H1 (cell line): ENCODE data around the gene PSAP. TPM values are rescaled to one million over a fixed set of nuclear protein-coding genes. Genes with fewer than 3 reads are reported as not detected.
A peak's percentile ranks its signal among the peaks of the same experiment; 100 is the strongest.

Experiments used
- CTCF ChIA-PET: fragments of 300-600 bp; sonication (Branson Sonifier 250); formaldehyde crosslinking; loops from one replicate; lab custom pipeline; 2021; ENCODE audit not compliant: partially characterized antibody; lab: Charles Lee
- POLR2A ChIA-PET: fragments of 300-600 bp; sonication (Branson Sonifier 250); formaldehyde crosslinking; loops from one replicate; lab custom pipeline; 2021; ENCODE audit warnings: inconsistent platforms; ENCODE audit not compliant: partially characterized antibody; lab: Charles Lee
- DNase-seq, 2 experiments: peaks; one replicate each; pipeline versions ENCODE4 v3.0.0 to v3.0.0-alpha.2; 2010 to 2022; ENCODE audit warnings: low spot score in 2 of 2, low read depth in 1 of 2, mixed read lengths in 1 of 2
- FAIRE-seq: peaks from 2 replicates; lab custom pipeline; 2011; peaks lifted over from hg19 to GRCh38; lab: Jason Lieb, UNC
- H2AFZ ChIP-seq: 2 replicates; pipeline ENCODE4 v1.8.1; 2012; ENCODE audit warnings: low read length, inconsistent platforms
- H2AK5ac ChIP-seq: 2 replicates; pipeline ENCODE4 v1.6.1; 2013; ENCODE audit warnings: low read depth, low read length
- H2BK120ac ChIP-seq: replicated peaks from 2 replicates; pipeline ENCODE3; 2013; ENCODE audit warnings: low read depth, low read length, inconsistent platforms
- H2BK12ac ChIP-seq: 2 replicates; pipeline ENCODE4 v1.6.1; 2013; ENCODE audit warnings: low read depth, low read length
- H2BK15ac ChIP-seq: 2 replicates; pipeline ENCODE4 v1.6.1; 2013; ENCODE audit warnings: low read length
- H2BK20ac ChIP-seq: 2 replicates; pipeline ENCODE4 v1.6.1; 2013; ENCODE audit warnings: low read length
- H2BK5ac ChIP-seq: 2 replicates; pipeline ENCODE4 v1.6.1; 2013; ENCODE audit warnings: low read depth, low read length
- H3K14ac ChIP-seq: 2 replicates; pipeline ENCODE4 v1.6.1; 2013; ENCODE audit warnings: inconsistent platforms; ENCODE audit not compliant: insufficient read length
- H3K18ac ChIP-seq: 2 replicates; pipeline ENCODE4 v1.6.1; 2013; ENCODE audit warnings: low read length; ENCODE audit errors: extremely low read depth
- H3K23ac ChIP-seq: 2 replicates; pipeline ENCODE4 v1.6.1; 2013; ENCODE audit warnings: inconsistent platforms; ENCODE audit not compliant: insufficient read length
- H3K23me2 ChIP-seq: 2 replicates; pipeline ENCODE4 v1.6.1; 2013; ENCODE audit warnings: low read depth, low read length
- H3K27ac ChIP-seq: 2 replicates; pipeline ENCODE4 v1.6.1; 2011; ENCODE audit warnings: low read depth, low read length, inconsistent platforms
- H3K27me3 ChIP-seq, 4 experiments: replicated peaks in 1 of 4; 1 replicate in 1 of 4; 2 replicates in 3 of 4; pipeline versions ENCODE4 v1.6.1 to v1.8.1; 2011 to 2013; ENCODE audit warnings: low read length in 3 of 4, mild to moderate bottlenecking in 3 of 4, inconsistent platforms in 2 of 4, mixed read lengths in 2 of 4, moderate library complexity in 1 of 4; ENCODE audit not compliant: control insufficient read depth in 3 of 4, insufficient read depth in 3 of 4; ENCODE audit errors: extremely low read depth in 1 of 4
- H3K36me3 ChIP-seq, 4 experiments: 2 replicates each; pipeline versions ENCODE4 v1.6.1 to v1.8.1; 2011 to 2013; ENCODE audit warnings: mild to moderate bottlenecking in 4 of 4, low read length in 3 of 4, moderate library complexity in 2 of 4, control low read depth in 1 of 4, inconsistent platforms in 1 of 4; ENCODE audit not compliant: insufficient read depth in 4 of 4, control insufficient read depth in 2 of 4
- H3K4ac ChIP-seq: replicated peaks from 2 replicates; pipeline ENCODE3; 2013; ENCODE audit warnings: low read length, low read depth, mixed read lengths, inconsistent platforms; ENCODE audit not compliant: insufficient read length
- H3K4me1 ChIP-seq, 4 experiments: replicated peaks in 1 of 4; 1 replicate in 1 of 4; 2 replicates in 3 of 4; pipeline versions ENCODE4 v1.6.1 to v1.8.1; 2011 to 2013; ENCODE audit warnings: low read length in 3 of 4, inconsistent platforms in 2 of 4, mixed read lengths in 1 of 4; ENCODE audit not compliant: insufficient read depth in 4 of 4, control insufficient read depth in 3 of 4
- H3K4me2 ChIP-seq, 2 experiments: 2 replicates each; pipeline versions ENCODE4 v1.6.1 to v1.8.1; 2011 to 2013; ENCODE audit warnings: low read depth in 2 of 2, low read length in 2 of 2, control low read depth in 1 of 2, inconsistent platforms in 1 of 2, mild to moderate bottlenecking in 1 of 2; ENCODE audit not compliant: insufficient read depth in 1 of 2
- H3K4me3 ChIP-seq, 4 experiments: fragments of 200-600, 300-600 bp in 1 of 4; sonication (generic), shearing (Covaris generic), sonication (Bioruptor Twin) in 1 of 4; 2 replicates each; pipeline versions ENCODE4 v1.5.1 to v1.8.1; 2011 to 2016; ENCODE audit warnings: low read length in 4 of 4, low read depth in 3 of 4, control low read depth in 2 of 4, inconsistent platforms in 2 of 4, mild to moderate bottlenecking in 2 of 4, mixed read lengths in 1 of 4, moderate library complexity in 1 of 4; ENCODE audit not compliant: insufficient read depth in 2 of 4; ENCODE audit errors: extremely low read depth in 1 of 4
- H3K56ac ChIP-seq: replicated peaks from 2 replicates; pipeline ENCODE3; 2013; ENCODE audit warnings: low read depth, mild to moderate bottlenecking, mixed read lengths, low read length, inconsistent platforms; ENCODE audit not compliant: insufficient read length
- H3K79me1 ChIP-seq: 2 replicates; pipeline ENCODE4 v1.6.1; 2013; ENCODE audit warnings: low read depth, low read length, control low read depth
- H3K79me2 ChIP-seq, 2 experiments: 2 replicates each; pipeline versions ENCODE4 v1.6.1 to v1.8.1; 2012 to 2013; ENCODE audit warnings: low read length in 2 of 2, mild to moderate bottlenecking in 2 of 2, inconsistent platforms in 1 of 2; ENCODE audit not compliant: insufficient read depth in 2 of 2, control insufficient read depth in 1 of 2
- H3K9ac ChIP-seq, 4 experiments: replicated peaks in 1 of 4; 1 replicate in 1 of 4; 2 replicates in 3 of 4; pipeline versions ENCODE4 v1.6.1 to v1.8.1; 2011 to 2013; ENCODE audit warnings: low read depth in 3 of 4, low read length in 3 of 4, control low read depth in 2 of 4, mild to moderate bottlenecking in 2 of 4, moderate library complexity in 2 of 4, inconsistent platforms in 1 of 4; ENCODE audit errors: extremely low read depth in 1 of 4
- H3K9me3 ChIP-seq, 2 experiments: 2 replicates each; pipeline versions ENCODE4 v1.6.1 to v1.8.1; 2012 to 2013; ENCODE audit warnings: mild to moderate bottlenecking in 2 of 2, moderate library complexity in 2 of 2, control low read depth in 1 of 2, inconsistent platforms in 1 of 2, low read depth in 1 of 2, low read length in 1 of 2, mixed read lengths in 1 of 2; ENCODE audit not compliant: insufficient read depth in 2 of 2
- H4K20me1 ChIP-seq, 2 experiments: replicated peaks in 1 of 2; 2 replicates each; pipeline versions ENCODE3 to v1.8.1; 2011 to 2013; ENCODE audit warnings: inconsistent platforms in 2 of 2, low read length in 2 of 2, mild to moderate bottlenecking in 1 of 2; ENCODE audit not compliant: insufficient read depth in 2 of 2, control insufficient read depth in 1 of 2
- H4K5ac ChIP-seq: 2 replicates; pipeline ENCODE4 v1.6.1; 2013; ENCODE audit warnings: low read length, low read depth, mixed read lengths, inconsistent platforms; ENCODE audit not compliant: insufficient read length
- H4K8ac ChIP-seq: 2 replicates; pipeline ENCODE4 v1.8.0; 2013; ENCODE audit warnings: mild to moderate bottlenecking, moderate library complexity, low read length, inconsistent platforms; ENCODE audit not compliant: insufficient read depth; ENCODE audit errors: extremely low read depth
- H4K91ac ChIP-seq: replicated peaks from 2 replicates; pipeline ENCODE3; 2013; ENCODE audit warnings: low read length, mixed read lengths, inconsistent platforms; ENCODE audit not compliant: insufficient read length
- EP300 ChIP-seq, 2 experiments: IDR thresholded peaks; 1 replicate in 1 of 2; 2 replicates in 1 of 2; pipeline ENCODE4 v1.6.1; 2011 to 2012; ENCODE audit warnings: low read depth in 2 of 2, low read length in 2 of 2, mild to moderate bottlenecking in 2 of 2, borderline replicate concordance in 1 of 2, inconsistent platforms in 1 of 2, moderate library complexity in 1 of 2
- KDM4A ChIP-seq: IDR thresholded peaks from one replicate; pipeline ENCODE4 v1.7.1; 2012; ENCODE audit warnings: low read depth, mild to moderate bottlenecking, moderate library complexity, low read length, inconsistent platforms; ENCODE audit not compliant: severe bottlenecking
- PHF8 ChIP-seq: fragments of 200-600 bp; sonication (generic); conservative IDR thresholded peaks from 2 replicates; pipeline ENCODE4 v1.7.1; 2012; ENCODE audit warnings: low read depth, mild to moderate bottlenecking, inconsistent platforms, low read length, moderate library complexity
- RBBP5 ChIP-seq: IDR thresholded peaks from 2 replicates; pipeline ENCODE4 v1.7.1; 2012; ENCODE audit warnings: low read depth, mild to moderate bottlenecking, inconsistent platforms, low read length, moderate library complexity, borderline replicate concordance
- TAF7 ChIP-seq: optimal IDR thresholded peaks from 2 replicates; pipeline ENCODE3; 2011; ENCODE audit warnings: low read depth, mild to moderate bottlenecking, inconsistent platforms, low read length, moderate library complexity, borderline replicate concordance
- TCF12 ChIP-seq: IDR thresholded peaks from 2 replicates; pipeline ENCODE4 v1.6.1; 2011; ENCODE audit warnings: low read depth, mild to moderate bottlenecking, low read length
- WGBS, 2 experiments: shearing (Covaris generic) in 1 of 2; methylation state at CpG; one replicate each; pipeline versions ENCODE4 v1.1.6 to v1.1.7; 2013 to 2015; ENCODE audit warnings: low lambda C conversion rate in 2 of 2, mixed read lengths in 2 of 2, inconsistent platforms in 1 of 2, low coverage in 1 of 2, missing lambda C conversion rate in 1 of 2; ENCODE audit not compliant: insufficient replicate concordance in 2 of 2, insufficient coverage in 1 of 2, insufficient read length in 1 of 2; ENCODE audit errors: extremely low coverage in 1 of 2, missing lambda C conversion rate in 1 of 2; 5-methylcytosine and 5-hydroxymethylcytosine counted together
- polyA plus RNA-seq, 7 experiments: library from polyadenylated mRNA; depleted of rRNA in 3 of 7; stranded (reverse) in 5 of 7; unstranded in 2 of 7; fragments of >200 nt in 5 of 7; fragments of 200-250 nt in 2 of 7; gene quantifications; 1 replicate in 5 of 7; 2 replicates in 1 of 7; 4 replicates in 1 of 7; pipeline versions ENCODE4 v1.2.1 to v1.2.3, GENCODE V29; 2011 to 2013; ENCODE audit warnings: missing spikeins in 2 of 7, mixed read lengths in 2 of 7
- total RNA-seq: library from RNA; stranded (reverse); fragmentation: NEBNext Ultra II Directional; extraction: Animal tissue kit (Norgen Biotek cat#: 25700); gene quantifications from 2 replicates; pipeline ENCODE4 v1.2.1, GENCODE V29; 2021
- TF ChIP-seq, protein P1 (sequence below): IDR thresholded peaks from 2 replicates; pipeline ENCODE4 v1.6.1; 2011; ENCODE audit warnings: low read length, improper control_type of control experiment

The PSAP gene
- total and polyA plus RNA-seq, 2 of the 8 experiments (the other 6 are each of a cell fraction or from before 2014, with no cell fraction given): 386 to 504 TPM

GRCh38 chr10:71816936-71817618 is 34.0 kb downstream of the PSAP start:
- peaks cover 0 to 3% (median 0%) of the 10 kb centered on the region in 4 experiments; a peak in 1 of 7 replicates for H3K4me1 ChIP-seq
- H3K36me3 ChIP-seq: peaks cover 35 to 69% (median 61%) of the 10 kb centered on the region in 4 experiments
- no peak overlapping the region for H3K4me2 ChIP-seq
- TF ChIP-seq, protein P1, sequence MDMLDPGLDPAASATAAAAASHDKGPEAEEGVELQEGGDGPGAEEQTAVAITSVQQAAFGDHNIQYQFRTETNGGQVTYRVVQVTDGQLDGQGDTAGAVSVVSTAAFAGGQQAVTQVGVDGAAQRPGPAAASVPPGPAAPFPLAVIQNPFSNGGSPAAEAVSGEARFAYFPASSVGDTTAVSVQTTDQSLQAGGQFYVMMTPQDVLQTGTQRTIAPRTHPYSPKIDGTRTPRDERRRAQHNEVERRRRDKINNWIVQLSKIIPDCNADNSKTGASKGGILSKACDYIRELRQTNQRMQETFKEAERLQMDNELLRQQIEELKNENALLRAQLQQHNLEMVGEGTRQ: no peak
- TF ChIP-seq PHF8 (no peak), TCF12 (no peak), RBBP5 (no peak), EP300 (IDR thresholded peaks at IDR 0.05; ENCODE audit: borderline replicate concordance in 1 of 2, low read depth in 2 of 2, low read length in 2 of 2) (no peak), KDM4A (no peak), TAF7 (no peak)
- no peaks in the 10 kb centered on the region for H3K79me2 ChIP-seq
- no peaks in the 10 kb centered on the region for H3K23me2 ChIP-seq
- no peak overlapping the region for H2AFZ ChIP-seq
- H3K4ac ChIP-seq: no peak overlapping the region
- no peak overlapping the region for H3K23ac ChIP-seq
- FAIRE-seq (no peak), DNase-seq (no peak)
- no peak overlapping the region for H2AK5ac ChIP-seq
- H3K14ac ChIP-seq: no peak overlapping the region
- peaks cover 6 to 8% of the 10 kb centered on the region in 2 experiments for H4K20me1 ChIP-seq
- no peaks in the 10 kb centered on the region for H3K27me3 ChIP-seq
- no peak overlapping the region for H3K18ac ChIP-seq
- ChIA-PET CTCF (interaction anchor here (0.5 to 4.0 kb wide), 7 partner anchors 9 to 80 kb away, joined by 3 to 23 read pairs (median 4); no protein-coding TSS in a partner anchor), POLR2A (no interaction called here)
- H2BK12ac ChIP-seq: no peak overlapping the region
- H4K5ac ChIP-seq: no peak overlapping the region
- H4K91ac ChIP-seq: no peak overlapping the region
- H3K9ac ChIP-seq: no peak overlapping the region
- no peak overlapping the region for H2BK120ac ChIP-seq
- no peak overlapping the region for H2BK5ac ChIP-seq
- H3K4me3 ChIP-seq: no peak overlapping the region
- H2BK15ac ChIP-seq: no peak overlapping the region
- no peak overlapping the region for H3K56ac ChIP-seq
- no peak overlapping the region for H3K27ac ChIP-seq
- H2BK20ac ChIP-seq: no peak overlapping the region
- 92% methylated on average over 8 of the region's 8 CpGs; no CpG with 5 or more reads in 1 of the 2 experiments for WGBS, 2 experiments
- H3K79me1 ChIP-seq: 0 out of 2 replicates have a peak, but pooled peaks cover 2% of the 10 kb centered on the region
- H4K8ac ChIP-seq: 0 out of 2 replicates have a peak overlapping the region, but pooled peaks have one; percentile 29
- no peaks in the 10 kb centered on the region for H3K9me3 ChIP-seq
